ENCODE measurements around the gene ARRB1. TPM values are rescaled to one million over a fixed set of nuclear protein-coding genes. Genes with fewer than 3 reads are reported as not detected.

The ARRB1 gene
- total and polyA plus RNA-seq, 2 of the 13 experiments (the other 11 are each of a cell fraction or from before 2014, with no cell fraction given), result 22.5 to 35.7 TPM

- Histone ChIP-seq H3K27me3 (ENCODE audit: control insufficient read depth in 1 of 2, insufficient read depth in 2 of 2, low read length in 2 of 2) (no peaks in the 10 kb centered on the region), H2AFZ (ENCODE audit: low read length) (no peak overlapping the region), H3K36me3 (replicated peaks in 1 of 2; ENCODE audit: control insufficient read depth in 1 of 2, insufficient read depth in 2 of 2, low read length in 2 of 2) (peaks cover 4 to 5% of the 10 kb centered on the region in 2 experiments; a peak in 3 of 5 replicates), H4K20me1 (ENCODE audit: insufficient read depth, low read length) (peaks cover 13% of the 10 kb centered on the region), H3K4me2 (ENCODE audit: low read depth, low read length) (no peak overlapping the region), H3K4me1 (ENCODE audit: insufficient read depth, low read length) (no peaks in the 10 kb centered on the region), H3K9ac (ENCODE audit: insufficient read depth, low read depth, low read length) (no peak overlapping the region), H3K9me3 (ENCODE audit: low read length) (no peaks in the 10 kb centered on the region), H3K27ac (ENCODE audit: extremely low read length, insufficient read depth, low read length) (no peak overlapping the region), H3K4me3 (replicated peaks in 1 of 3; ENCODE audit: insufficient read depth in 1 of 3, low read depth in 2 of 3, low read length in 3 of 3) (no peak overlapping the region), H3K79me2 (ENCODE audit: insufficient read depth, low read length) (peaks cover 9% of the 10 kb centered on the region)
- TF ChIP-seq HCFC1 (IDR thresholded peaks at IDR 0.05; ENCODE audit: low read depth, low read length), result no peak
- TF ChIP-seq MTA3 (CRISPR knock-in tag; IDR thresholded peaks at IDR 0.05), result no peak
- TF ChIP-seq TFAP4 (IDR thresholded peaks at IDR 0.05; ENCODE audit: borderline replicate concordance, low read depth), result no peak
- TF ChIP-seq EZH2 (conservative IDR thresholded peaks at IDR 0.05; ENCODE audit: low read depth, low read length), result no peak
- TF ChIP-seq MXD1 (CRISPR knock-in tag; IDR thresholded peaks at IDR 0.05), result no peak
- no peak for TF ChIP-seq ZFP1 (CRISPR knock-in tag; IDR thresholded peaks at IDR 0.05)
- no peak for TF ChIP-seq ZSCAN5A (CRISPR knock-in tag; IDR thresholded peaks at IDR 0.05; ENCODE audit: borderline replicate concordance)
- TF ChIP-seq TCF7 (IDR thresholded peaks at IDR 0.05; ENCODE audit: low read depth), result no peak
- TF ChIP-seq ZBTB46 (CRISPR knock-in tag; IDR thresholded peaks at IDR 0.05; ENCODE audit: borderline replicate concordance), result no peak
- no peak for TF ChIP-seq TFDP1 (CRISPR knock-in tag; IDR thresholded peaks at IDR 0.05; ENCODE audit: borderline replicate concordance)
- TF ChIP-seq MAF1 (CRISPR knock-in tag; IDR thresholded peaks at IDR 0.05; ENCODE audit: borderline replicate concordance), result no peak
- TF ChIP-seq SP4 (CRISPR knock-in tag; IDR thresholded peaks at IDR 0.05), result no peak
- no peak for TF ChIP-seq EHMT2 (IDR thresholded peaks at IDR 0.05; ENCODE audit: borderline replicate concordance, low read depth, low read length)
- no peak for TF ChIP-seq IKZF5 (CRISPR knock-in tag; IDR thresholded peaks at IDR 0.05)
- no peak for TF ChIP-seq ZFP41 (CRISPR knock-in tag; IDR thresholded peaks at IDR 0.05; ENCODE audit: borderline replicate concordance)
- no peak for TF ChIP-seq KDM2A (CRISPR knock-in tag; IDR thresholded peaks at IDR 0.05; ENCODE audit: borderline replicate concordance, low read depth)
- no peak for TF ChIP-seq ZNF432 (CRISPR knock-in tag; IDR thresholded peaks at IDR 0.05; ENCODE audit: borderline replicate concordance)
- TF ChIP-seq ZNF431 (CRISPR knock-in tag; IDR thresholded peaks at IDR 0.05; ENCODE audit: borderline replicate concordance, low read depth), result no peak
- ATAC-seq (no peak), FAIRE-seq (no peak), DNase-seq (ENCODE audit: low spot score) (no peak)
- in situ Hi-C loops (cut with HindIII; ENCODE audit: extremely low pct_ligation_motif_present, low pct_unique_long_range_greater_than_20kb) (no loop called here), intact Hi-C loops (cut with micrococcal nuclease; ENCODE audit: unreplicated experiment) (no loop called here)
- no TSS peak for BruUV-seq (replicated peaks)
- CTCF ChIA-PET (ENCODE audit: low intra/inter-chr PET ratio, low total read pairs), result no interaction called here
- WGBS (ENCODE audit: low lambda C conversion rate), result 99% methylated on average over 4 of the region's 4 CpGs
- POLR2A ChIA-PET, result no interaction called here
Measured at GRCh38 chr11:75298191-75298975, 53.1 kb downstream of the ARRB1 start.
